Smooth muscle cell (in vitro differentiated cells): ENCODE results near the gene PRKCH. TPM values are rescaled to one million over a fixed set of nuclear protein-coding genes. Genes with fewer than 3 reads are reported as not detected.

Experiments
- DNase-seq: peaks from one replicate; lab custom pipeline; 2025; ENCODE audit not compliant: unreplicated experiment; lab: John Stamatoyannopoulos, UW
- H2AFZ ChIP-seq: fragments of 200-600 bp; sonication (generic); 2 replicates; pipeline ENCODE4 v1.6.0; 2016; ENCODE audit warnings: antibody characterized with exemption, low read depth, mild to moderate bottlenecking
- H3F3A ChIP-seq: fragments of 200-600 bp; sonication (generic); 2 replicates; pipeline ENCODE4 v1.6.0; 2017; ENCODE audit warnings: antibody characterized with exemption, low read depth
- H3K27ac ChIP-seq: fragments of 200-600 bp; sonication (generic); 2 replicates; pipeline ENCODE4 v1.5.1; 2016; ENCODE audit warnings: low read depth, mild to moderate bottlenecking
- H3K27me3 ChIP-seq: fragments of 200-600 bp; sonication (generic); 2 replicates; pipeline ENCODE4 v1.6.1; 2016; ENCODE audit warnings: low read depth, mild to moderate bottlenecking
- H3K36me3 ChIP-seq: fragments of 200-600 bp; sonication (generic); 2 replicates; pipeline ENCODE4 v1.5.1; 2016; ENCODE audit warnings: low read depth
- H3K4me1 ChIP-seq: fragments of 200-600 bp; sonication (generic); 2 replicates; pipeline ENCODE4 v1.5.1; 2016; ENCODE audit warnings: low read depth
- H3K4me2 ChIP-seq: fragments of 200-600 bp; sonication (generic); 2 replicates; pipeline ENCODE4 v1.6.0; 2016; ENCODE audit warnings: mild to moderate bottlenecking
- H3K4me3 ChIP-seq: fragments of 200-600 bp; sonication (generic); 2 replicates; pipeline ENCODE4 v1.5.1; 2016; ENCODE audit warnings: mild to moderate bottlenecking
- H3K79me2 ChIP-seq: fragments of 200-600 bp; sonication (generic); 2 replicates; pipeline ENCODE4 v1.6.0; 2016; ENCODE audit warnings: low read depth, mild to moderate bottlenecking
- H3K9ac ChIP-seq: fragments of 200-600 bp; sonication (generic); 2 replicates; pipeline ENCODE4 v1.6.0; 2016; ENCODE audit warnings: low read depth
- H3K9me3 ChIP-seq: fragments of 200-600 bp; sonication (generic); replicated peaks from 2 replicates; pipeline ENCODE4 v1.5.1; 2016; ENCODE audit warnings: low read depth
- H4K20me1 ChIP-seq: fragments of 200-600 bp; sonication (generic); 2 replicates; pipeline ENCODE4 v1.6.0; 2016; ENCODE audit warnings: low read depth
- CTCF ChIP-seq: fragments of 200-600 bp; sonication (generic); IDR thresholded peaks from 2 replicates; pipeline ENCODE4 v1.5.1; 2017; ENCODE audit warnings: borderline replicate concordance, mild to moderate bottlenecking, antibody characterized with exemption; ENCODE audit not compliant: insufficient read depth, poor library complexity, severe bottlenecking
- WGBS: methylation state at CpG from one replicate; pipeline ENCODE4 v1.1.7; 2016; ENCODE audit warnings: low lambda C conversion rate; 5-methylcytosine and 5-hydroxymethylcytosine counted together
- polyA plus RNA-seq: library from polyadenylated mRNA; unstranded; fragments of >200 nt; fragmentation: Nextera tagmentation; extraction: Ambion mirVana; gene quantifications from 2 replicates; pipeline ENCODE4 v1.2.1, GENCODE V29; 2016
- total RNA-seq: library from RNA; depleted of rRNA; stranded (reverse); fragments of >200 nt; gene quantifications from 2 replicates; pipeline ENCODE4 v1.2.3, GENCODE V29; 2014

PRKCH gene
- total and polyA plus RNA-seq, 2 experiments from 2014 or later, result 1.5 to 7.6 TPM

DNA sequence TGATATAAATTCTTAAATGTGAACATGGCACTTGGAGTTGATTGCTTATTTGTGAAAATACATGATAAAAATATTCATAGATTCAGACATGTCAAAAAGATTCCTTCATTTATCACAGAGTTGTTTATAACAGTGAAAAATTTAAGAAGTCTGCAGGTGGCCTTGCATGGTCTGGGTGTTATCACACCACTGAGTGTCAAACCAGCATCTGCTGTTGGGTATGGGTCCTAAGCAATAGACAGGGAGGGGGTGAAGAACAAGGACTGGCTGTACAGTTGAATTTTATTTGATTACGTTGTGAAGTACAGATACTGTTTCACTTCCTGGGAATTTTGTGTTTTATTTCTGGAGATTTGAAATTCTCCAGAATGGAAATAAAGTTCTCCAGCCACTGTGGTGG, 193.5 kb downstream of the PRKCH start:
- no peak for DNase-seq
- Histone ChIP-seq H3K27me3 (no peaks in the 10 kb centered on the region), H4K20me1 (no peaks in the 10 kb centered on the region), H3K36me3 (no peaks in the 10 kb centered on the region), H2AFZ (no peak overlapping the region), H3K4me2 (no peak overlapping the region), H3K27ac (no peak overlapping the region), H3F3A (peaks cover 6% of the 10 kb centered on the region), H3K4me3 (no peak overlapping the region), H3K9me3 (no peaks in the 10 kb centered on the region), H3K9ac (no peak overlapping the region), H3K4me1 (no peaks in the 10 kb centered on the region), H3K79me2 (no peaks in the 10 kb centered on the region)
- no peak for TF ChIP-seq CTCF
- 84% methylated on average over 1 of the region's 1 CpG for WGBS

GRCh38 chr14:61515436-61516117, 194.2 kb downstream of the PRKCH start:
- Histone ChIP-seq H3K4me3 (no peak overlapping the region), H4K20me1 (no peaks in the 10 kb centered on the region), H2AFZ (no peak overlapping the region), H3K9ac (no peak overlapping the region), H3K36me3 (no peaks in the 10 kb centered on the region), H3K79me2 (no peaks in the 10 kb centered on the region), H3K4me1 (no peaks in the 10 kb centered on the region), H3F3A (peaks cover 6% of the 10 kb centered on the region), H3K4me2 (no peak overlapping the region), H3K9me3 (no peaks in the 10 kb centered on the region), H3K27ac (peak overlapping the region; percentile 39), H3K27me3 (no peaks in the 10 kb centered on the region)
- no peak for DNase-seq
- TF ChIP-seq CTCF, result no peak
- WGBS, result 88% methylated on average over 8 of the region's 8 CpGs

GRCh38 chr14:61516118-61516743, 194.9 kb downstream of the PRKCH start:
- H4K20me1 ChIP-seq, result no peaks in the 10 kb centered on the region
- H3K79me2 ChIP-seq, result no peaks in the 10 kb centered on the region
- no peaks in the 10 kb centered on the region for H3K27me3 ChIP-seq
- H3K4me3 ChIP-seq, result no peak overlapping the region
- peaks cover 6% of the 10 kb centered on the region for H3F3A ChIP-seq
- peak overlapping the region; percentile 39 for H3K27ac ChIP-seq
- H3K9ac ChIP-seq, result no peak overlapping the region
- no peak for DNase-seq
- H3K4me2 ChIP-seq, result no peak overlapping the region
- H3K9me3 ChIP-seq, result no peaks in the 10 kb centered on the region
- H3K36me3 ChIP-seq, result no peaks in the 10 kb centered on the region
- 46% methylated on average over 2 of the region's 2 CpGs for WGBS
- no peaks in the 10 kb centered on the region for H3K4me1 ChIP-seq
- no peak for TF ChIP-seq CTCF
- H2AFZ ChIP-seq, result no peak overlapping the region
